ENCODE measurements around the gene JHY. TPM values are rescaled to one million over a fixed set of nuclear protein-coding genes. Genes with fewer than 3 reads are reported as not detected.

The JHY gene
- total and polyA plus RNA-seq, 2 of the 8 experiments (the other 6 are each of a cell fraction or from before 2014, with no cell fraction given) = 0.29 to 0.91 TPM

GRCh38 chr11:122837528-122838346 is 44.8 kb upstream of the JHY start:
- no peak overlapping the region for H2AK5ac ChIP-seq (ENCODE audit: low read depth, low read length)
- H3K9ac ChIP-seq (replicated peaks in 1 of 4; ENCODE audit: extremely low read depth in 1 of 4, low read depth in 3 of 4, low read length in 3 of 4) = no peak overlapping the region
- H3K23me2 ChIP-seq (ENCODE audit: low read depth, low read length) = peaks cover 7% of the 10 kb centered on the region; the same call in 1 of the 2 replicates
- H3K18ac ChIP-seq (ENCODE audit: extremely low read depth, low read length) = no peak overlapping the region
- H4K5ac ChIP-seq (ENCODE audit: insufficient read length, low read depth, low read length) = no peak overlapping the region
- H3K4me3 ChIP-seq (ENCODE audit: extremely low read depth in 1 of 4, insufficient read depth in 2 of 4, low read depth in 3 of 4, low read length in 4 of 4) = no peak overlapping the region
- H3K4me2 ChIP-seq (ENCODE audit: insufficient read depth in 1 of 2, low read depth in 2 of 2, low read length in 2 of 2) = no peak overlapping the region
- no peak overlapping the region for H2BK20ac ChIP-seq (ENCODE audit: low read length)
- H3K36me3 ChIP-seq (ENCODE audit: control insufficient read depth in 2 of 4, insufficient read depth in 4 of 4, low read length in 3 of 4) = no peaks in the 10 kb centered on the region
- peak overlapping the region; percentile 81 for H3K56ac ChIP-seq (replicated peaks; ENCODE audit: insufficient read length, low read depth, low read length)
- H3K4me1 ChIP-seq (replicated peaks in 1 of 4; ENCODE audit: control insufficient read depth in 3 of 4, insufficient read depth in 4 of 4, low read length in 3 of 4) = peaks cover 0 to 13% (median 0%) of the 10 kb centered on the region in 4 experiments; a peak in 1 of 7 replicates
- no peak overlapping the region for H2BK15ac ChIP-seq (ENCODE audit: low read length)
- no peaks in the 10 kb centered on the region for H3K79me1 ChIP-seq (ENCODE audit: low read depth, low read length)
- no peak overlapping the region for H3K27ac ChIP-seq (ENCODE audit: low read depth, low read length)
- no peaks in the 10 kb centered on the region for H3K79me2 ChIP-seq (ENCODE audit: control insufficient read depth in 1 of 2, insufficient read depth in 2 of 2, low read length in 2 of 2)
- H2BK12ac ChIP-seq (ENCODE audit: low read depth, low read length) = 0 out of 2 replicates have a peak overlapping the region, but pooled peaks have one; percentile 3
- POLR2A ChIA-PET (ENCODE audit: partially characterized antibody) = interaction anchor here (1.2 kb wide), 1 partner anchor 24 kb away, joined by 3 read pairs; no protein-coding TSS in a partner anchor
- no peak overlapping the region for H4K8ac ChIP-seq (ENCODE audit: extremely low read depth, insufficient read depth, low read length)
- no peak overlapping the region for H4K91ac ChIP-seq (replicated peaks; ENCODE audit: insufficient read length, low read length)
- DNase-seq (ENCODE audit: low read depth in 1 of 2, low spot score in 2 of 2) = no peak
- H2AFZ ChIP-seq (ENCODE audit: low read length) = no peak overlapping the region
- no peaks in the 10 kb centered on the region; a peak in 1 of 4 replicates for H3K9me3 ChIP-seq (ENCODE audit: insufficient read depth in 2 of 2, low read depth in 1 of 2, low read length in 1 of 2)
- no peak overlapping the region for H3K14ac ChIP-seq (ENCODE audit: insufficient read length)
- CTCF ChIA-PET (ENCODE audit: partially characterized antibody) = interaction anchor here (0.9 to 4.5 kb wide), 4 partner anchors 26 to 209 kb away, joined by 3 to 23 read pairs (median 4); no protein-coding TSS in a partner anchor
- peaks cover 0 to 3% of the 10 kb centered on the region in 2 experiments for H4K20me1 ChIP-seq (replicated peaks in 1 of 2; ENCODE audit: control insufficient read depth in 1 of 2, insufficient read depth in 2 of 2, low read length in 2 of 2)
- no peak overlapping the region for H3K23ac ChIP-seq (ENCODE audit: insufficient read length)
- 83% methylated on average over 4 of the region's 4 CpGs; no CpG with 5 or more reads in 1 of the 2 experiments for WGBS, 2 experiments (ENCODE audit: extremely low coverage in 1 of 2, insufficient coverage in 1 of 2, insufficient read length in 1 of 2, insufficient replicate concordance in 2 of 2, low coverage in 1 of 2, low lambda C conversion rate in 2 of 2, missing lambda C conversion rate in 1 of 2)
- H3K4ac ChIP-seq (replicated peaks; ENCODE audit: insufficient read length, low read depth, low read length) = no peak overlapping the region
- TF ChIP-seq HDAC6 (IDR thresholded peaks at IDR 0.05; ENCODE audit: low read depth, low read length) (no peak), SAP30 (IDR thresholded peaks at IDR 0.05; ENCODE audit: insufficient read depth, insufficient replicate concordance, low read length) (no peak)
- FAIRE-seq = no peak
- no peak overlapping the region for H2BK5ac ChIP-seq (ENCODE audit: low read depth, low read length)
- H3K27me3 ChIP-seq (replicated peaks in 1 of 4; ENCODE audit: control insufficient read depth in 3 of 4, extremely low read depth in 1 of 4, insufficient read depth in 3 of 4, low read length in 3 of 4) = no peaks in the 10 kb centered on the region
- H2BK120ac ChIP-seq (replicated peaks; ENCODE audit: low read depth, low read length) = no peak overlapping the region

Measured in H1 (cell line).